Mesothelial cell of epicardium (in vitro differentiated cells): ENCODE measurements around the gene FAM20A. TPM values are rescaled to one million over a fixed set of nuclear protein-coding genes. Genes with fewer than 3 reads are reported as not detected.
A peak's percentile ranks its signal among the peaks of the same experiment; 100 is the strongest.

Source experiments
- DNase-seq, 2 experiments: peaks; one replicate each; pipeline ENCODE4 v3.0.0; 2021; ENCODE audit warnings: low spot score in 2 of 2; ENCODE audit not compliant: unreplicated experiment in 2 of 2
- H3K27ac Mint-ChIP-seq: 2 replicates; pipeline ENCODE4 v1.8.0; 2021; ENCODE audit warnings: mixed read lengths
- H3K27me3 Mint-ChIP-seq: 2 replicates; pipeline ENCODE4 v1.8.0; 2021; ENCODE audit warnings: low read depth, mixed read lengths
- H3K36me3 Mint-ChIP-seq: 2 replicates; pipeline ENCODE4 v1.8.0; 2021; ENCODE audit warnings: mixed read lengths
- H3K4me1 Mint-ChIP-seq: 2 replicates; pipeline ENCODE4 v1.8.0; 2021; ENCODE audit warnings: mixed read lengths
- H3K4me3 Mint-ChIP-seq: 2 replicates; pipeline ENCODE4 v1.8.0; 2021; ENCODE audit warnings: mild to moderate bottlenecking, moderate library complexity, mixed read lengths
- H3K9me3 Mint-ChIP-seq: 2 replicates; pipeline ENCODE4 v1.8.0; 2021; ENCODE audit warnings: mixed read lengths
- total RNA-seq: library from RNA; stranded (reverse); gene quantifications from 3 replicates; pipeline ENCODE4 v1.2.1, GENCODE V29; 2021
- TF ChIP-seq, protein P1 (sequence below): fragments of 200-600 bp; sonication (generic); IDR thresholded peaks from one replicate; pipeline ENCODE4 v1.5.0; 2021; ENCODE audit warnings: antibody characterized with exemption; ENCODE audit not compliant: unreplicated experiment

Gene FAM20A
- total RNA-seq, 1 donor from 2014 or later = 1.8 TPM

DNA sequence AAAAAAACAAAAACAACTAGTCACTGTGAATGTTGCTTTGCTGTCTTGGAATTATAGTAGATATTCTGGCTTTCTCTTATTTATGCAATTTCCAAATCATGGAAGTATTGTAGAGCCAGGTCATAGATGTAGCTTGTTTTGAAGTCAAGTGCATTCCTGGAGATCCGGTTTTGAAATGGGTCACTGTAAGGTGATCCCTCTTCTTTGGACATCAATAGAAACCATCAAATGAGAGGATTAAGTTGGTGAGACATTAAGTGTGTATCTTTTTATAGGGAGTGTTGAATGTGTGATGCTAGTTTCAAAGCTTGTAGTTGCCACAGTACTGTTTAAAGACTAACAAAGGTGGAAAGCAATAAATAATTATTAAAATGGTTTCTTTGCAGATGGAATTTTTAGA, 84.4 kb downstream of the FAM20A start:
- H3K36me3 Mint-ChIP-seq = peaks cover 33% of the 10 kb centered on the region
- no peak for DNase-seq
- no peak overlapping the region for H3K27ac Mint-ChIP-seq
- peaks cover 25% of the 10 kb centered on the region for H3K4me1 Mint-ChIP-seq
- no peaks in the 10 kb centered on the region for H3K27me3 Mint-ChIP-seq
- H3K9me3 Mint-ChIP-seq = no peaks in the 10 kb centered on the region
- TF ChIP-seq, protein P1, sequence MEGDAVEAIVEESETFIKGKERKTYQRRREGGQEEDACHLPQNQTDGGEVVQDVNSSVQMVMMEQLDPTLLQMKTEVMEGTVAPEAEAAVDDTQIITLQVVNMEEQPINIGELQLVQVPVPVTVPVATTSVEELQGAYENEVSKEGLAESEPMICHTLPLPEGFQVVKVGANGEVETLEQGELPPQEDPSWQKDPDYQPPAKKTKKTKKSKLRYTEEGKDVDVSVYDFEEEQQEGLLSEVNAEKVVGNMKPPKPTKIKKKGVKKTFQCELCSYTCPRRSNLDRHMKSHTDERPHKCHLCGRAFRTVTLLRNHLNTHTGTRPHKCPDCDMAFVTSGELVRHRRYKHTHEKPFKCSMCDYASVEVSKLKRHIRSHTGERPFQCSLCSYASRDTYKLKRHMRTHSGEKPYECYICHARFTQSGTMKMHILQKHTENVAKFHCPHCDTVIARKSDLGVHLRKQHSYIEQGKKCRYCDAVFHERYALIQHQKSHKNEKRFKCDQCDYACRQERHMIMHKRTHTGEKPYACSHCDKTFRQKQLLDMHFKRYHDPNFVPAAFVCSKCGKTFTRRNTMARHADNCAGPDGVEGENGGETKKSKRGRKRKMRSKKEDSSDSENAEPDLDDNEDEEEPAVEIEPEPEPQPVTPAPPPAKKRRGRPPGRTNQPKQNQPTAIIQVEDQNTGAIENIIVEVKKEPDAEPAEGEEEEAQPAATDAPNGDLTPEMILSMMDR = no peak
- H3K4me3 Mint-ChIP-seq = no peak overlapping the region

DNA sequence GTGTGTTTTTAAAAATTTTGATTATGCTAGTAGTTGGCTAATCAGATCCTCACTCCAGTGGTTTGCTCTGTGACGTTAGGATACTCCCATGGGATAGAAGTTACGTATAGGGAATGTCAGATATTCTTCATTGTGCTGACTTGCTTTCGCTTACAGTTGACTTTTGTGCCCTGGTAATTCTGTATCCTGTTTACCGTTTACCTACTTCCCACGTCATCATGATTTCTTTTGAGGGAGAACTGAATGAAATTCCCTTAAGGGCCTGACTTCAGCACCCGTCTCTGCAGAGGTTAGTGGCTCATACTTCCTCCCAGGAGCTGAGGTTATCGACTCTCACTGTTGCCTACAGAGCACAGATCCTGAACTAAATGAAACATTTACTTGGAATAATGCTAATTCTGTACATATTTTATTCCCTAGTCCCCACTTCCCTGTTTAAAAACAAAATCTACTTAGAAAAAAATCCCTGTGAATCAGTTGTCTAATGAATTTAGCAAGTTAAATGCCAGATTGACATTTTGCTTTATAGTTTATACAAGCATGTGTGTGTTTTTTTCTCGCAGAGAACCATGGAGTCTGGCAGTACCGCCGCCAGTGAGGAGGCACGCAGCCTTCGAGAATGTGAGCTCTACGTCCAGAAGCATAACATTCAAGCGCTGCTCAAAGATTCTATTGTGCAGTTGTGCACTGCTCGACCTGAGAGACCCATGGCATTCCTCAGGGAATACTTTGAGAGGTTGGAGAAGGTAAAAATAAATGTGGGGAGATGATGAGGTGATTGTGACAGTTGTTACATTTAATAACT, 86.1 kb downstream of the FAM20A start:
- H3K27ac Mint-ChIP-seq = peak overlapping the region; percentile 98
- peak overlapping the region; percentile 92 for H3K4me3 Mint-ChIP-seq
- TF ChIP-seq, protein P1 = no peak
- peaks cover 37% of the 10 kb centered on the region for H3K4me1 Mint-ChIP-seq
- peaks cover 30% of the 10 kb centered on the region for H3K36me3 Mint-ChIP-seq
- H3K9me3 Mint-ChIP-seq = no peaks in the 10 kb centered on the region
- no peaks in the 10 kb centered on the region for H3K27me3 Mint-ChIP-seq
- DNase-seq = no peak

DNA sequence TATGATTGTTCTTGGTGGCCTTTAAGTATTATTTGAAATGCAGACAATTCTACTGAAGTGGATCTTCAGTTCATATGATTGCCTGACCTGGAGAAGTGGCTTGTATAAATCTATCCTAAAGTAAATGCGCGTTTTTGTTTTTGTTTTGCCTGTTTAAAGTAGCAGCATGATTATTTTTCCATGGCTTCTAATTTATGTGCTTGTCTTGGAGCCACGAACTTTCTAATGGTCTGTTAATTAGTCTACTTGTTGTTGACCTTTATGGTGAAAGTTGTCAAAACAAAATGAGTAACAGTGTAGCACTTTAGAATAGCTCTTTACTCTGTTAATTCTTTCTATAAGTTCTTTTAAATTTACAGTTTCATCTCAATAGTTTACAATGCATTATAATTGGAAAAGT, 87.2 kb downstream of the FAM20A start:
- Mint-ChIP-seq H3K27me3 (no peaks in the 10 kb centered on the region), H3K4me1 (peaks cover 41% of the 10 kb centered on the region), H3K36me3 (peaks cover 25% of the 10 kb centered on the region), H3K27ac (peak overlapping the region; percentile 98), H3K9me3 (no peaks in the 10 kb centered on the region), H3K4me3 (peak overlapping the region; percentile 92)
- TF ChIP-seq, protein P1 = no peak
- no peak for DNase-seq

DNA sequence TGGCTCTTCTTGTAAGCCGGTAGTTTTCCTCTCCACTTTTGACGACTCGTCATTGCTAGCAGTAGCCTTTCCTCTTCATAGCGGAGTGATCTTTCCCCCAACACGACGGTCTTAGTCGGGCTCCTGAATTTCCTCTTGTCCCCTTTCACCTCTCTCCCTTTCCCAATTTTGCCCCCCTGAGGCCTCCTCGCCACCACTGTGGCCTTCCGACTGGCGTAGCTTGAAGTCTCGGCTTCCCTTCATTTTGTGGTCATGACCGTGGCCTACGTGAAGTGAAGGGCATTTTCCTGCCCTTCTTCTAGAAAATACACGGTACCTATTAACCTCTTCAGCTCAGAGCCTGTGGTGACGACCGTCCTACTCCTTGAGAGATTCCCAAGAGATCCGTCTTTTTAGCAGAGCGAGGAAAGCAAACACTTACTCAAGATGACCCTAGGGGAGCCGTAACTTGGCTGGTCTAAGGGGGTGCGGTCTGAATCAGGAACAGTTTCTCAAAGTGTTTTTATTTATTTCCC, 88.2 kb downstream of the FAM20A start:
- H3K9me3 Mint-ChIP-seq = no peaks in the 10 kb centered on the region
- peak in 1 of 2 experiments; percentile 39 for DNase-seq
- H3K36me3 Mint-ChIP-seq = peaks cover 18% of the 10 kb centered on the region
- H3K27me3 Mint-ChIP-seq = no peaks in the 10 kb centered on the region
- H3K4me3 Mint-ChIP-seq = peak overlapping the region; percentile 92
- H3K4me1 Mint-ChIP-seq = peaks cover 41% of the 10 kb centered on the region
- TF ChIP-seq, protein P1 = no peak
- H3K27ac Mint-ChIP-seq = peak overlapping the region; percentile 98

DNA sequence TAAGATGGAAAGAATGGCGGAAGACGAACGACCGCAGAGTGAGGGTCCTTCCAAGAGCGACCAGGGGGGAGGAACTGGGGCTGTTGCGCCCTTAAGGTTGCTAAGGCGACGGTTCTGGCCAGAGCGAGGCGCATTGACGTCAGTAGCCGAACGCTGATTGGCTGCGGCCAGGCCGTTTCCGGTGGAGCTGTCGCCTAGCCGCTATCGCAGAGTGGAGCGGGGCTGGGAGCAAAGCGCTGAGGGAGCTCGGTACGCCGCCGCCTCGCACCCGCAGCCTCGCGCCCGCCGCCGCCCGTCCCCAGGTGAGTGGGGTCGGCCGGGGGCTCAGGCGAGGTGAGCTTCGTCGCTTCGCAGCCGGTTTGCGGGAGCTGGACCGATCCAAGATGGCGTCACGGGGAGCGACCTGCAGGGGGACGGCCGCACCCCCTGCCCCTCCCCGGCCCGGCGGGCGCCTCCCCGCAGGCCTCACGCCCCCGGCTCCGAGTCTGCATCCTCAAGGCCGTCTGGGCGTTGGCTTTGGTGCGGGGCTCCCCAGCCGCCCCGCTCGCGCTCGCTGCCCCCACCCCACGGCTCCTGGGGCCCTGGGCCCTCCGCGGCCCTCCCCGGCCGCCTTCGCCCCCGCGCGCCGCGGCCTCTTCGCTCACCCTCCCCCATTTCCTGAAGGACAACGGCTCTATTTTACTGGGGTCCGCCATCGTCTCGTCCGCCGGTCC, 88.8 kb downstream of the FAM20A start, which contains the start of gene PRKAR1A:
PRKAR1A (plus strand) TSS at position 184 of the 713 bp plus-strand sequence. CDS start 2,970 bp downstream, outside the sequence.
- Mint-ChIP-seq H3K9me3 (no peaks in the 10 kb centered on the region), H3K4me3 (peak within 1 kb of the TSS; percentile 92), H3K27ac (peak within 1 kb of the TSS; percentile 99), H3K4me1 (peaks cover 41% of the 10 kb centered on the region), H3K36me3 (peaks cover 12% of the 10 kb centered on the region), H3K27me3 (no peaks in the 10 kb centered on the region)
- TF ChIP-seq, protein P1 = no peak
- DNase-seq = peak; percentile 90 to 94
